Upper lobe of right lung (tissue), 1 donor: Measurements from ENCODE around the gene ERC1. TPM values are rescaled to one million over a fixed set of nuclear protein-coding genes. Genes with fewer than 3 reads are reported as not detected.
"Not testable (repeated sequence)": the region's sequence is repeated elsewhere in the genome, so short reads cannot be mapped to it uniquely, and the experiment has no call there.

ENCODE experiments used
- ATAC-seq: fragments of 200-7000 bp; cut with Tn5 transposase; one replicate; pipeline ENCODE4 v1.9.1; 2020; ENCODE audit warnings: mild to moderate bottlenecking, moderate library complexity
- DNase-seq: peaks from one replicate; pipeline ENCODE4 v3.0.0-alpha.2; 2020
- H3K27ac ChIP-seq: fragments of 200-600 bp; one replicate; pipeline ENCODE4 v1.8.0; 2022
- H3K27me3 ChIP-seq: fragments of 200-600 bp; one replicate; pipeline ENCODE4 v1.8.0; 2022; ENCODE audit warnings: mild to moderate bottlenecking
- H3K36me3 ChIP-seq: fragments of 200-600 bp; one replicate; pipeline ENCODE4 v1.8.0; 2022
- H3K4me1 ChIP-seq: fragments of 200-600 bp; one replicate; pipeline ENCODE4 v1.8.0; 2022
- H3K4me3 ChIP-seq: fragments of 200-600 bp; one replicate; pipeline ENCODE4 v1.8.0; 2022; ENCODE audit warnings: mild to moderate bottlenecking
- H3K9me3 ChIP-seq: fragments of 200-600 bp; one replicate; pipeline ENCODE4 v1.8.0; 2022
- intact Hi-C: fragments of 100-400 bp; cut with DNase I; formaldehyde crosslinking; loops from one replicate; pipeline ENCODE4 v1.11.0; 2022
- total RNA-seq: library from RNA; stranded (reverse); fragmentation: NEBNext Ultra II Directional; extraction: Animal tissue kit (Norgen Biotek cat#: 25700); gene quantifications from one replicate; pipeline ENCODE4 v1.2.1, GENCODE V29; 2021
- TF ChIP-seq, protein P1 (sequence below): fragments of 200-600 bp; IDR thresholded peaks from one replicate; pipeline ENCODE4 v1.8.0; 2022; ENCODE audit warnings: antibody characterized with exemption
- donor health status: DM: no; HTN: yes; CAD: no; lungs with severe emphysema.

Gene ERC1
- total RNA-seq, 1 donor from 2014 or later, result 54.3 TPM

DNA sequence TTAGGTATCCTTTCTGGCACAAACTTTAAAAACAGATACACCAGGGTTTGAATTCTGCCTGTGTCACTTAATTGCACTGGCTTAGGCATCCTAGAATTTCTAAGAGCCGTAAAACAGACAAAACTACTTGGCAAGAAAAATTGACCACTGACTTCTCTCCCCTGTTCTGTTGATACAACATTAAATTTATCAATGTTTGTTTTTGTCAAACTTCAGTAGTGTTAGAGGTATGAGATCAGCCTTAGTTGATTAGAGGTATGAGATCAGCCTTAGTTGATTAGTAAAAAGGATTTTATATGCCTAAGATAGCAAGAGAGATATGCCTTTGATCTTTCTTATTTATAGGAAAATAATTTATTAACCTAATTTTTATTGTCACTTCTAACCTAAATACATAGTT is 320.1 kb downstream of the ERC1 start:
- ATAC-seq, result no peak
- Histone ChIP-seq H3K4me3 (no peak overlapping the region), H3K27ac (no peak overlapping the region), H3K4me1 (no peaks in the 10 kb centered on the region), H3K9me3 (no peaks in the 10 kb centered on the region), H3K36me3 (no peaks in the 10 kb centered on the region), H3K27me3 (no peaks in the 10 kb centered on the region)
- DNase-seq, result no peak
- intact Hi-C loops, result no loop called here
- TF ChIP-seq, protein P1, sequence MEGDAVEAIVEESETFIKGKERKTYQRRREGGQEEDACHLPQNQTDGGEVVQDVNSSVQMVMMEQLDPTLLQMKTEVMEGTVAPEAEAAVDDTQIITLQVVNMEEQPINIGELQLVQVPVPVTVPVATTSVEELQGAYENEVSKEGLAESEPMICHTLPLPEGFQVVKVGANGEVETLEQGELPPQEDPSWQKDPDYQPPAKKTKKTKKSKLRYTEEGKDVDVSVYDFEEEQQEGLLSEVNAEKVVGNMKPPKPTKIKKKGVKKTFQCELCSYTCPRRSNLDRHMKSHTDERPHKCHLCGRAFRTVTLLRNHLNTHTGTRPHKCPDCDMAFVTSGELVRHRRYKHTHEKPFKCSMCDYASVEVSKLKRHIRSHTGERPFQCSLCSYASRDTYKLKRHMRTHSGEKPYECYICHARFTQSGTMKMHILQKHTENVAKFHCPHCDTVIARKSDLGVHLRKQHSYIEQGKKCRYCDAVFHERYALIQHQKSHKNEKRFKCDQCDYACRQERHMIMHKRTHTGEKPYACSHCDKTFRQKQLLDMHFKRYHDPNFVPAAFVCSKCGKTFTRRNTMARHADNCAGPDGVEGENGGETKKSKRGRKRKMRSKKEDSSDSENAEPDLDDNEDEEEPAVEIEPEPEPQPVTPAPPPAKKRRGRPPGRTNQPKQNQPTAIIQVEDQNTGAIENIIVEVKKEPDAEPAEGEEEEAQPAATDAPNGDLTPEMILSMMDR, result no peak

DNA sequence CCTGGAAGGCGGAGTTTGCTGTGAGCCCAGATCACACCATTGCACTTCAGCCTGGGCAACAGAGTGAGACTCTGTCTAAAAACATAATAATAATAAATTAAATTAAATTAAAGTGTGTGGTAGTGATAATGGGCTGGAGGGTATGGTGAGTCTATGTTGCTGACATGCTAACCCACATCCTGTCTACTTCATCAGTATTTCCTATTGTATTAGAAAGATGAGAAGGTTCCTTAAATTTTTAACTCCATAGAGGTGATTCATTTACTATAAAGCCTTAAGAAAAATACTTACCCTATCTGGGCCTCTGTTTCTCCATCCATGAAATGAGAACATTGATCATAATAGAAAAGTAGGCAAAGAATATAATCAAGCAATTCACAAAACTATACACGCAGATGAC is 322.9 kb downstream of the ERC1 start:
- TF ChIP-seq, protein P1, result no peak
- Histone ChIP-seq H3K9me3 (no peaks in the 10 kb centered on the region), H3K36me3 (no peaks in the 10 kb centered on the region), H3K4me1 (peaks cover 11% of the 10 kb centered on the region), H3K4me3 (no peak overlapping the region), H3K27ac (no peak overlapping the region), H3K27me3 (no peaks in the 10 kb centered on the region)
- intact Hi-C loops, result no loop called here
- DNase-seq (no peak), ATAC-seq (no peak)

DNA sequence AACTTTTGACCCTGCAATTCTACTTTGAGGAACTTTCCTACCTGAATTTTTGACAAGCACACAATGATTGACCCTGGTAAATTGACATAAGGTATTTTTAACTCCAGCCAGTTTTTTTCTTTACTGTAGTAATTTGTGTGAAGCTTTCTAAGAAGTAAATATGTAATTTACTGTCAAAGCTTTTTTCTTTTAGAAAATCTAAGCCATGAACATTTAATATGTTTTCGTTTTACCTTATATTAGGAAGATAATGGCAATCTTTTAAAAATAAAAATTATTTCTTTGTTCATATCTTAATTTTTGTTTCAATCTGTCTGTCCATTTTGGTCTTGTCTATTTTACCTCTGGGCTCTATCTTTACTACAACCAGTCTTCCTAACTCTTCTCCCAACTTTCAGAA is 323.5 kb downstream of the ERC1 start:
- Histone ChIP-seq H3K27ac (no peak overlapping the region), H3K36me3 (no peaks in the 10 kb centered on the region), H3K27me3 (no peaks in the 10 kb centered on the region), H3K9me3 (no peaks in the 10 kb centered on the region), H3K4me1 (peaks cover 17% of the 10 kb centered on the region), H3K4me3 (no peak overlapping the region)
- TF ChIP-seq, protein P1, result no peak
- intact Hi-C loops, result no loop called here
- no peak for ATAC-seq
- DNase-seq, result no peak

DNA sequence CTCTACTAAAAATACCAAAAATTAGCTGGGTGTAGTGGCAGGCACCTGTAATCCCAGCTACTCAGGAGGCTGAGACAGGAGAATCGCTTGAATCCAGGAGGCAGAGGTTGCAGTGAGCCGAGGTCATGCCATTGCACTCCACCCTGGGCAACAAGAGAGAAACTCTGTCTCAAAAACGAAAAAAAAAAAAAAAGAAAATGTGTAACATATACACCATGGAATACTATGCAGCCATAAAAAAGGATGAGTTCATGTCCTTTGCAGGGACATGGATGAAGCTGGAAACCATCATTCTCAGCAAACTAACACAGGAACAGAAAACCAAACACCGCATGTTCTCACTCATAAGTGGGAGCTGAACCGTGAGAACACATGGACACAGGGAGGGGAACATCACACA is 326.0 kb downstream of the ERC1 start:
- ATAC-seq, intact Hi-C loops, H3K4me3 ChIP-seq, H3K27me3 ChIP-seq, H3K36me3 ChIP-seq, H3K9me3 ChIP-seq, DNase-seq, H3K27ac ChIP-seq: not testable (repeated sequence)
- peaks cover 19% of the 10 kb centered on the region for H3K4me1 ChIP-seq

DNA sequence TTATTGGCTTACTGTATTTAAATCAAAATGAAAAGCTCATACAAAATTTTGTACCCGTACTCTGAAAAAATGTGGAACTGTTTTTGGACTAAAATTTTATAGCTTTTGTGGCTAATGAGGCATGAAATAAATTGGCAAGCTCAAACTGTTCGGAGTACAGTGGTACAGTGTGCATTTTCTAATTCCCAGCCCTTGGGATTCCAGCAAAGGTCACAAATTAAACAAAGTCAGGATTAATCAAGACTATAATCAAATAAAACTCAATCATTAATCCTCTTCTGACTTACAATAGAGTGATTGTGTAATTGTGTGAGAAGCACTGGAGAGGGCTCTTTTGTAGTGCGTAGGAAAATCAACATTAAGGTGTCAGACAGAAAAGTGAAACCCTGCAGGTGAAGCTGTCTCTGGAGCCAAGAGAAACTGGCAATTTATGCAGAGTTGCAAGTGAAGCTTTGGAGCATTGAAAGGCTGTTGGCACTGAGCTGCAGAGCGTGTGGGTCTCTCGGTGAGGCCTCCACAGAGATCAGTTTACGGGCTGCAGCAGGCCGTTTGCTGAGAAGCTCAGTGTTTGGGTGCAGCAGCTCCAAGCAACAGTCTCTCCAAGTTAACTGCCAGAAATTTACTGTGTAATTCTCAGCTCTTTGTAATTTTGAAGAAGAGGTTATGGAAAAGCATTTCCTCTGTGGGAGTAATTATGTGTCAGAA is 327.5 kb downstream of the ERC1 start:
- TF ChIP-seq, protein P1, result no peak
- ATAC-seq (peak; percentile 59), DNase-seq (no peak)
- H3K27me3 ChIP-seq, result no peaks in the 10 kb centered on the region
- peaks cover 19% of the 10 kb centered on the region for H3K4me1 ChIP-seq
- H3K9me3 ChIP-seq, result no peaks in the 10 kb centered on the region
- H3K36me3 ChIP-seq, result no peaks in the 10 kb centered on the region
- peak overlapping the region; percentile 43 for H3K27ac ChIP-seq
- no peak overlapping the region for H3K4me3 ChIP-seq
- intact Hi-C loops, result no loop called here

DNA sequence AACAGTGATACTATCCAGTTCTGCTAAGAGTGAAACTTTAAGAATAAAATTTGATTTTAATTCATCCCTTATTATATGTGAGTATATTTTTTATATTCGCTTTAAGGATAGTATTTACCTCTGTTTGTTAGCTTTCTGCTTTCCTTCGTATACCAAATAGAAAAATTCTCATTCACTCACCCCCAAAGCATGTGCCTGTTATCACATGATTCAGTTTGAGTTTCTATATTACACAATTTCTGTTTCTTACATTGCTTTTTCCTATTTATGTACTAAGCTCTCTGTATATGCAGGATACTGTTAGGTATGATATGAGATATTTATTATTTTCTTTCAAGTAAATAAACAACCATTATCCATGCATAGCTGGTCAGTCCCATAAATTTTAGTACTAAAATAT is 328.2 kb downstream of the ERC1 start:
- Histone ChIP-seq H3K27ac (peak overlapping the region; percentile 43), H3K27me3 (no peaks in the 10 kb centered on the region), H3K36me3 (no peaks in the 10 kb centered on the region), H3K4me1 (peaks cover 19% of the 10 kb centered on the region), H3K9me3 (no peaks in the 10 kb centered on the region), H3K4me3 (no peak overlapping the region)
- DNase-seq (no peak), ATAC-seq (no peak)
- intact Hi-C loops, result no loop called here
- TF ChIP-seq, protein P1, result no peak
